Loucy (cell line): ENCODE measurements around the gene SERP2.

ENCODE experiments used
- H2AFZ ChIP-seq: fragments of 200-600 bp; sonication (generic); 2 replicates; pipeline ENCODE4 v1.6.0; 2016; ENCODE audit warnings: antibody characterized with exemption, mild to moderate bottlenecking, low read length, moderate library complexity
- H3F3A ChIP-seq: fragments of 200-600 bp; 2 replicates; pipeline ENCODE4 v1.6.0; 2016; ENCODE audit warnings: antibody characterized with exemption, low read depth, mild to moderate bottlenecking
- H3K27me3 ChIP-seq: fragments of 200-600 bp; sonication (generic); 2 replicates; pipeline ENCODE4 v1.6.1; 2014; ENCODE audit warnings: low read length, mild to moderate bottlenecking; ENCODE audit not compliant: insufficient read depth, poor library complexity, severe bottlenecking
- H3K36me3 ChIP-seq: fragments of 200-600 bp; sonication (generic); 2 replicates; pipeline ENCODE4 v1.6.1; 2016; ENCODE audit warnings: low read length; ENCODE audit not compliant: insufficient read depth
- H3K4me1 ChIP-seq: fragments of 200-600 bp; sonication (generic); 2 replicates; pipeline ENCODE4 v1.5.1; 2014; ENCODE audit warnings: low read length, mild to moderate bottlenecking; ENCODE audit not compliant: insufficient read depth, poor library complexity, severe bottlenecking
- H3K4me2 ChIP-seq: fragments of 200-600 bp; sonication (generic); 2 replicates; pipeline ENCODE4 v1.6.0; 2014; ENCODE audit warnings: antibody characterized with exemption, low read length, low read depth, mild to moderate bottlenecking; ENCODE audit not compliant: poor library complexity, severe bottlenecking
- H3K4me3 ChIP-seq: fragments of 200-600 bp; sonication (generic); 2 replicates; pipeline ENCODE4 v1.5.1; 2014; ENCODE audit warnings: low read length, mild to moderate bottlenecking, mixed read lengths; ENCODE audit not compliant: poor library complexity, severe bottlenecking
- H3K79me2 ChIP-seq: fragments of 200-600 bp; sonication (generic); 2 replicates; pipeline ENCODE4 v1.6.1; 2014; ENCODE audit warnings: low read length; ENCODE audit not compliant: insufficient read depth
- H3K9ac ChIP-seq: fragments of 200-600 bp; sonication (generic); 2 replicates; pipeline ENCODE4 v1.6.0; 2014; ENCODE audit warnings: mild to moderate bottlenecking, low read depth, low read length, moderate library complexity; ENCODE audit not compliant: poor library complexity, severe bottlenecking
- H3K9me2 ChIP-seq: fragments of 200-600 bp; sonication (generic); replicated peaks from 2 replicates; pipeline ENCODE4 v1.6.1; 2016; ENCODE audit warnings: low read depth, low read length, mixed read lengths
- H3K9me3 ChIP-seq: fragments of 200-600 bp; sonication (generic); 2 replicates; pipeline ENCODE4 v1.6.1; 2014; ENCODE audit warnings: mild to moderate bottlenecking, antibody characterized with exemption, low read length, low read depth; ENCODE audit not compliant: insufficient read depth
- H4K20me1 ChIP-seq: fragments of 200-600 bp; sonication (generic); 2 replicates; pipeline ENCODE4 v1.6.0; 2014; ENCODE audit warnings: antibody characterized with exemption, low read length, mild to moderate bottlenecking; ENCODE audit not compliant: insufficient read depth, poor library complexity, severe bottlenecking
- CTCF ChIP-seq: fragments of 200-600 bp; sonication (generic); conservative IDR thresholded peaks from 2 replicates; pipeline ENCODE4 v1.5.1; 2014; ENCODE audit warnings: mild to moderate bottlenecking, antibody characterized with exemption, low read length
- EZH2phosphoT487 ChIP-seq: fragments of 200-600 bp; IDR thresholded peaks from 2 replicates; pipeline ENCODE4 v1.6.1; 2018; ENCODE audit warnings: antibody characterized with exemption, mild to moderate bottlenecking, moderate library complexity, borderline replicate concordance

The SERP2 gene

GRCh38 chr13:44436589-44437337 lies 63.1 kb downstream of the SERP2 start:
- H3K79me2 ChIP-seq: peaks cover 44% of the 10 kb centered on the region
- no peaks in the 10 kb centered on the region; the same call in 1 of the 2 replicates for H3F3A ChIP-seq
- peak overlapping the region; percentile 90 for H3K4me3 ChIP-seq
- H3K9me3 ChIP-seq: no peaks in the 10 kb centered on the region
- no peaks in the 10 kb centered on the region for H3K9me2 ChIP-seq
- H3K4me2 ChIP-seq: peak overlapping the region; percentile 82
- H3K36me3 ChIP-seq: peaks cover 24% of the 10 kb centered on the region
- TF ChIP-seq CTCF (no peak), EZH2phosphoT487 (no peak)
- no peaks in the 10 kb centered on the region for H3K27me3 ChIP-seq
- H2AFZ ChIP-seq: peak overlapping the region; percentile 63; the same call in 1 of the 2 replicates
- H3K4me1 ChIP-seq: peaks cover 35% of the 10 kb centered on the region
- H3K9ac ChIP-seq: peak overlapping the region; percentile 98
- H4K20me1 ChIP-seq: peaks cover 24% of the 10 kb centered on the region

GRCh38 chr13:44437356-44438233 lies 64.0 kb downstream of the SERP2 start:
- H3K9ac ChIP-seq: peak overlapping the region; percentile 98
- TF ChIP-seq EZH2phosphoT487: no peak
- TF ChIP-seq CTCF: peak; percentile 69
- H3K9me3 ChIP-seq: no peaks in the 10 kb centered on the region
- H3K36me3 ChIP-seq: peaks cover 22% of the 10 kb centered on the region
- no peaks in the 10 kb centered on the region for H3F3A ChIP-seq
- H3K4me2 ChIP-seq: peak overlapping the region; percentile 82
- peaks cover 41% of the 10 kb centered on the region for H3K79me2 ChIP-seq
- peak overlapping the region; percentile 90 for H3K4me3 ChIP-seq
- H3K27me3 ChIP-seq: no peaks in the 10 kb centered on the region
- no peaks in the 10 kb centered on the region for H3K9me2 ChIP-seq
- H4K20me1 ChIP-seq: peaks cover 24% of the 10 kb centered on the region
- H2AFZ ChIP-seq: peak overlapping the region; percentile 63; the same call in 1 of the 2 replicates
- H3K4me1 ChIP-seq: peaks cover 32% of the 10 kb centered on the region

GRCh38 chr13:44438234-44438579 lies 64.6 kb downstream of the SERP2 start:
- TF ChIP-seq CTCF (no peak), EZH2phosphoT487 (no peak)
- peaks cover 26% of the 10 kb centered on the region for H3K4me1 ChIP-seq
- H3K4me2 ChIP-seq: no peak overlapping the region
- H3K9me2 ChIP-seq: no peaks in the 10 kb centered on the region
- no peak overlapping the region for H2AFZ ChIP-seq
- peaks cover 18% of the 10 kb centered on the region for H4K20me1 ChIP-seq
- no peaks in the 10 kb centered on the region for H3K27me3 ChIP-seq
- no peaks in the 10 kb centered on the region for H3K9me3 ChIP-seq
- peaks cover 38% of the 10 kb centered on the region for H3K79me2 ChIP-seq
- H3K4me3 ChIP-seq: no peak overlapping the region
- peak overlapping the region; percentile 98 for H3K9ac ChIP-seq
- H3F3A ChIP-seq: no peaks in the 10 kb centered on the region
- peaks cover 16% of the 10 kb centered on the region for H3K36me3 ChIP-seq
